Dermis microvascular lymphatic vessel endothelial cell (primary cell): ENCODE results near the gene NAP1L5. TPM values are rescaled to one million over a fixed set of nuclear protein-coding genes. Genes with fewer than 3 reads are reported as not detected.
A peak's percentile ranks its signal among the peaks of the same experiment; 100 is the strongest.

Source experiments
- DNase-seq, 2 donors: peaks; one replicate each; pipeline versions ENCODE4 v3.0.0 to v3.0.0-alpha.2; 2010; ENCODE audit warnings: low read depth in 2 of 2
- total RNA-seq: library from RNA; depleted of rRNA; stranded (reverse); fragments of >200 nt; gene quantifications from 2 replicates; pipeline ENCODE4 v1.2.1, GENCODE V29; 2014

NAP1L5 gene
- total RNA-seq, 1 donor from 2014 or later = 2.4 TPM

- DNase-seq = no peak
Measured at GRCh38 chr4:88722276-88722780, 24.7 kb upstream of the NAP1L5 start.

- DNase-seq = no peak
Measured at GRCh38 chr4:88720451-88721428, 23.1 kb upstream of the NAP1L5 start.

- no peak for DNase-seq
Measured at GRCh38 chr4:88719381-88719780, 21.8 kb upstream of the NAP1L5 start.

GRCh38 chr4:88718098-88718497 lies 20.5 kb upstream of the NAP1L5 start:
- DNase-seq = no peak

GRCh38 chr4:88713782-88714181 lies 16.2 kb upstream of the NAP1L5 start:
- no peak for DNase-seq

- DNase-seq = no peak
Measured at GRCh38 chr4:88709989-88710388, 12.4 kb upstream of the NAP1L5 start.

- peak; percentile 10 to 58 for DNase-seq
Measured at GRCh38 chr4:88706574-88706973, 8.9 kb upstream of the NAP1L5 start.

GRCh38 chr4:88705805-88706492 lies 8.3 kb upstream of the NAP1L5 start:
- no peak for DNase-seq

GRCh38 chr4:88705223-88705622 lies 7.6 kb upstream of the NAP1L5 start:
- DNase-seq = no peak

- DNase-seq = no peak
Measured at GRCh38 chr4:88702782-88703181, 5.2 kb upstream of the NAP1L5 start.

GRCh38 chr4:88698519-88698918 lies 890 bp upstream of the NAP1L5 start:
- no peak for DNase-seq

- DNase-seq = no peak
Measured at GRCh38 chr4:88697141-88697540, 488 bp downstream of the NAP1L5 start.

- no peak for DNase-seq
Measured at GRCh38 chr4:88696630-88697029, 999 bp downstream of the NAP1L5 start.

GRCh38 chr4:88693792-88694191 lies 3.8 kb downstream of the NAP1L5 start:
- peak; percentile 15 to 19 for DNase-seq

GRCh38 chr4:88690355-88690754 lies 7.3 kb downstream of the NAP1L5 start:
- peak in 1 of 2 donors; percentile 51 for DNase-seq

GRCh38 chr4:88681209-88681608 lies 16.4 kb downstream of the NAP1L5 start:
- no peak for DNase-seq

GRCh38 chr4:88675543-88675942 lies 22.1 kb downstream of the NAP1L5 start:
- no peak for DNase-seq

GRCh38 chr4:88674979-88675378 lies 22.6 kb downstream of the NAP1L5 start:
- DNase-seq = no peak

GRCh38 chr4:88674565-88674964 lies 23.1 kb downstream of the NAP1L5 start:
- DNase-seq = no peak

- no peak for DNase-seq
Measured at GRCh38 chr4:88673886-88674285, 23.7 kb downstream of the NAP1L5 start.

GRCh38 chr4:88672987-88673386 lies 24.6 kb downstream of the NAP1L5 start:
- DNase-seq = peak; percentile 2 to 55

GRCh38 chr4:88661739-88662138 lies 35.9 kb downstream of the NAP1L5 start:
- peak in 1 of 2 donors; percentile 19 for DNase-seq
